ENCODE data around the gene CACNA1H. TPM values are rescaled to one million over a fixed set of nuclear protein-coding genes. Genes with fewer than 3 reads are reported as not detected.

Gene CACNA1H
- total and polyA plus RNA-seq, 9 of the 15 experiments (the other 6 are each of a cell fraction or from before 2014, with no cell fraction given), result 0.10 to 0.18 TPM; not detected in 7

GRCh38 chr16:1117926-1118325, 35.0 kb upstream of the CACNA1H start:
- POLR2A ChIA-PET, result no interaction called here
- Histone ChIP-seq H3K9me3 (replicated peaks; ENCODE audit: control insufficient read depth, insufficient read depth, low read depth, low read length) (no peaks in the 10 kb centered on the region), H3K4me1 (replicated peaks in 1 of 2; ENCODE audit: control insufficient read depth in 2 of 2, insufficient read depth in 2 of 2, low read length in 2 of 2) (peaks cover 0 to 67% of the 10 kb centered on the region in 2 experiments; a peak in 2 of 5 replicates), H3K4me3 (no peak overlapping the region), H3K4me2 (ENCODE audit: insufficient read depth, low read length) (no peak overlapping the region), H3K9ac (ENCODE audit: insufficient read depth in 1 of 2, low read depth in 2 of 2, low read length in 2 of 2) (no peak overlapping the region), H4K20me1 (replicated peaks; ENCODE audit: control insufficient read depth, insufficient read depth, low read length) (peaks cover 6% of the 10 kb centered on the region; the same call in 1 of the 2 replicates), H3K36me3 (ENCODE audit: control insufficient read depth, insufficient read depth, low read length) (no peaks in the 10 kb centered on the region), H3K27me3 (ENCODE audit: control insufficient read depth in 2 of 2, insufficient read depth in 2 of 2, low read length in 2 of 2) (peaks cover 7 to 64% of the 10 kb centered on the region in 2 experiments; a peak in 3 of 5 replicates), H3K9me1 (ENCODE audit: control insufficient read depth, insufficient read depth, low read length) (no peaks in the 10 kb centered on the region), H3K79me2 (ENCODE audit: control insufficient read depth, insufficient read depth, low read length) (no peaks in the 10 kb centered on the region), H3K27ac (ENCODE audit: extremely low read depth, low read depth, low read length) (no peak overlapping the region), H2AFZ (ENCODE audit: low read depth, low read length) (no peak overlapping the region)
- no peak for ATAC-seq
- in situ Hi-C loops (cut with MboI) (no loop called here), intact Hi-C loops (cut with micrococcal nuclease) (no loop called here)
- FAIRE-seq, result no peak
- no peak for TF ChIP-seq TCF7 (IDR thresholded peaks at IDR 0.05; ENCODE audit: borderline replicate concordance)
- TF ChIP-seq ELK1 (CRISPR knock-in tag; IDR thresholded peaks at IDR 0.05), result no peak
- no peak for TF ChIP-seq RFX1 (IDR thresholded peaks at IDR 0.05)
- no peak for TF ChIP-seq ZNF140 (CRISPR knock-in tag; IDR thresholded peaks at IDR 0.05)
- TF ChIP-seq ZBED1 (IDR thresholded peaks at IDR 0.05), result no peak
- TF ChIP-seq MECOM (CRISPR knock-in tag; IDR thresholded peaks at IDR 0.05), result no peak
- TF ChIP-seq NFE2L1 (tag; IDR thresholded peaks at IDR 0.05; ENCODE audit: borderline replicate concordance, low read depth), result no peak
- no peak for TF ChIP-seq CBX3 (IDR thresholded peaks at IDR 0.05; ENCODE audit: borderline replicate concordance in 1 of 2, low read length in 2 of 2)
- TF ChIP-seq KDM1A (IDR thresholded peaks at IDR 0.05), result no peak
- no peak for DNase-seq (ENCODE audit: extremely low read depth in 1 of 4, low spot score in 3 of 4)
- WGBS (ENCODE audit: insufficient coverage, low coverage, missing lambda C conversion rate), result 12% methylated on average over 10 of the region's 19 CpGs
- CTCF ChIA-PET (ENCODE audit: low intra/inter-chr PET ratio), result no interaction called here
- no TSS peak for BruUV-seq (replicated peaks)

Data from K562 (cell line).